GM12875 (cell line): ENCODE measurements around the gene HTRA1.

Experiments
- H3K4me3 ChIP-seq: one replicate; pipeline ENCODE4 v1.5.1; 2011; ENCODE audit warnings: low read depth, low read length, control low read depth
- TF ChIP-seq, protein P1 (sequence below): IDR thresholded peaks from 2 replicates; pipeline ENCODE4 v1.5.1; 2011; ENCODE audit warnings: low read depth, mild to moderate bottlenecking, control low read depth, inconsistent platforms, low read length, moderate library complexity, borderline replicate concordance; ENCODE audit not compliant: insufficient read depth

Gene HTRA1

DNA sequence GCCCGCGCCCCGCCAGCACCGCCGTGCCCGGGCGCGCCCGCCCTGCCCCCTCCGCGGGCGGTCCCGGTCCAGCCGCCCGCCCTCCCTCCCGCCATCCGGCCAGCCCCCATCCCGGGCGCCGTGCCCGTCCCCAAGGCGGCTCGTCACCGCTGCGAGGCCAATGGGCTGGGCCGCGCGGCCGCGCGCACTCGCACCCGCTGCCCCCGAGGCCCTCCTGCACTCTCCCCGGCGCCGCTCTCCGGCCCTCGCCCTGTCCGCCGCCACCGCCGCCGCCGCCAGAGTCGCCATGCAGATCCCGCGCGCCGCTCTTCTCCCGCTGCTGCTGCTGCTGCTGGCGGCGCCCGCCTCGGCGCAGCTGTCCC lies at the start of gene HTRA1:
Gene HTRA1, plus strand, starts transcription at position 187 of the 362 bp plus-strand sequence. Its CDS starts 100 bp downstream, at position 287.
- H3K4me3 ChIP-seq: no peak within 1 kb of the TSS
- TF ChIP-seq, protein P1, sequence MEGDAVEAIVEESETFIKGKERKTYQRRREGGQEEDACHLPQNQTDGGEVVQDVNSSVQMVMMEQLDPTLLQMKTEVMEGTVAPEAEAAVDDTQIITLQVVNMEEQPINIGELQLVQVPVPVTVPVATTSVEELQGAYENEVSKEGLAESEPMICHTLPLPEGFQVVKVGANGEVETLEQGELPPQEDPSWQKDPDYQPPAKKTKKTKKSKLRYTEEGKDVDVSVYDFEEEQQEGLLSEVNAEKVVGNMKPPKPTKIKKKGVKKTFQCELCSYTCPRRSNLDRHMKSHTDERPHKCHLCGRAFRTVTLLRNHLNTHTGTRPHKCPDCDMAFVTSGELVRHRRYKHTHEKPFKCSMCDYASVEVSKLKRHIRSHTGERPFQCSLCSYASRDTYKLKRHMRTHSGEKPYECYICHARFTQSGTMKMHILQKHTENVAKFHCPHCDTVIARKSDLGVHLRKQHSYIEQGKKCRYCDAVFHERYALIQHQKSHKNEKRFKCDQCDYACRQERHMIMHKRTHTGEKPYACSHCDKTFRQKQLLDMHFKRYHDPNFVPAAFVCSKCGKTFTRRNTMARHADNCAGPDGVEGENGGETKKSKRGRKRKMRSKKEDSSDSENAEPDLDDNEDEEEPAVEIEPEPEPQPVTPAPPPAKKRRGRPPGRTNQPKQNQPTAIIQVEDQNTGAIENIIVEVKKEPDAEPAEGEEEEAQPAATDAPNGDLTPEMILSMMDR: no peak

GRCh38 chr10:122413327-122413726 lies 48.0 kb upstream of the HTRA1 start:
- TF ChIP-seq, protein P1: no peak
- H3K4me3 ChIP-seq: no peak overlapping the region

GRCh38 chr10:122417667-122418066 lies 43.7 kb upstream of the HTRA1 start:
- H3K4me3 ChIP-seq: no peak overlapping the region
- TF ChIP-seq, protein P1: no peak

DNA sequence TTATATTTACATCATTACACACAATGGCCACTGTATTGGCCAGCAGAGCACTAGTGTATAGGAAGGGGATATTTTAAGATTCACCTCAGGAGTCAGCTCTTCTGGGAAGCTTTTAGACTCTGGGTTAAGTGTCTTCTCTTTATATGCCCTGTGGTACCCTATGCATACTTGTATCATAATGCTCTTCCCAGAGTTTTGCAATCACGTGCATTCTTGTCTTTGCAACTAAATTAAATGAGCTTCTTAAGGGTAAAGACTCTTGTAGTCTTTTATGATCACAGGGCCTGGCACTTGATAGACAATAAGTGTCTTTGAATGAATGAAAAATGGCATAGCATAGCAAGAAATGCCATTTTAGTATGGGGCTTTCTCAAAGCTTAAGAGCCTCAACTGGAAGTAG lies 42.3 kb upstream of the HTRA1 start:
- TF ChIP-seq, protein P1: no peak
- H3K4me3 ChIP-seq: no peak overlapping the region

- TF ChIP-seq, protein P1: no peak
- no peak overlapping the region for H3K4me3 ChIP-seq
Measured at GRCh38 chr10:122419876-122420623, 41.3 kb upstream of the HTRA1 start.

DNA sequence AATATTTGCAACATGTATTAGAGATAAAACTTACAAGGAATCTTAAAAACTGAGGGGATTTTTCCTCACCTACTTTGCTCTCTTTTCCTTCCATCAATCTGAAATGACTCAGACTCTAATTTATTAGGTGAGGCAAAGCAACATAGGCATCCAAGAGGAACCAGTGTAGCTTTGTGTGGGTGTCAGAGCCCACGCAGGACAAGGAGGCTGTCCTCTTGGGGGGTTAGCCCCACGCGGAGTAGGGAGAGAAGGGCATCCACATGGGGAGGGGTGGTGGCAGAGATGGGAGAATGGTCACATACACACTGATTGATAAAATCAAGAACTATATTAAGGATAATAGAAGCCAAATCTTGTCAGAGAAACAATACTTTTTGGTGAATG lies 40.7 kb upstream of the HTRA1 start:
- H3K4me3 ChIP-seq: no peak overlapping the region
- TF ChIP-seq, protein P1: no peak

- TF ChIP-seq, protein P1: no peak
- no peak overlapping the region for H3K4me3 ChIP-seq
Measured at GRCh38 chr10:122421054-122421625, 40.2 kb upstream of the HTRA1 start.
